HL-60 (cell line): Measurements from ENCODE around the gene CAB39L.

ENCODE experiments used
- CTCF ChIP-seq: IDR thresholded peaks from one replicate; pipeline ENCODE4 v1.5.1; 2011; ENCODE audit warnings: low read length, control low read depth, inconsistent platforms; ENCODE audit not compliant: insufficient read depth
- GABPA ChIP-seq: IDR thresholded peaks from 2 replicates; pipeline ENCODE4 v1.6.1; 2012; ENCODE audit warnings: low read depth
- POLR2AphosphoS5 ChIP-seq: IDR thresholded peaks from 2 replicates; pipeline ENCODE4 v1.6.1; 2012; ENCODE audit warnings: low read depth
- REST ChIP-seq: IDR thresholded peaks from 2 replicates; pipeline ENCODE4 v1.6.1; 2012; ENCODE audit warnings: low read depth; ENCODE audit not compliant: insufficient replicate concordance

- TF ChIP-seq CTCF (no peak), REST (no peak), POLR2AphosphoS5 (no peak), GABPA (no peak)
These were observed 127.9 kb downstream of the CAB39L start for GRCh38 chr13:49315756-49316482.
